ENCODE results near the gene MYH16. TPM values are rescaled to one million over a fixed set of nuclear protein-coding genes. Genes with fewer than 3 reads are reported as not detected.
"Not testable (repeated sequence)": the region's sequence is repeated elsewhere in the genome, so short reads cannot be mapped to it uniquely, and the experiment has no call there.

The MYH16 gene
- total RNA-seq, 1 experiment from 2014 or later = not detected

DNA sequence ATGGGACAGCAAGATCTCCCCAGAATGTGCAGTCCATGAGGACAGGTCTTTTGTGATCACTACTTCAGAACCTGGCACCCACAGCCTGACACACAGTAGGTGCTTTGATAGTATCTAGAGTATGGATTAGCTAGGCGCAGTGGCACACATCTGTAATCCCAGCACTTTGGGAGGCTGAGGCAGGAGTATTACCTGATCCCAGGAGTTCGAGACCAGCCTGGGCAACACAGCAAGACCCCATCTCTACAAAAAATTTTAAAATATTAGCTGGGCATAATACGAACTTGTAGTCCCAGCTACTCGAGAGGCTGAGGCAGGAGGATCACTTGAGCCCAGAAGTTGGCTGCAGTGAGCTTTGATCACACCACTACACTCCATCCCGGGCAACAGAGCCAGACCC is 79.6 kb downstream of the MYH16 start:
- H3K4me3 Mint-ChIP-seq (ENCODE audit: unreplicated experiment) = no peak overlapping the region
- TF ChIP-seq, protein P1, sequence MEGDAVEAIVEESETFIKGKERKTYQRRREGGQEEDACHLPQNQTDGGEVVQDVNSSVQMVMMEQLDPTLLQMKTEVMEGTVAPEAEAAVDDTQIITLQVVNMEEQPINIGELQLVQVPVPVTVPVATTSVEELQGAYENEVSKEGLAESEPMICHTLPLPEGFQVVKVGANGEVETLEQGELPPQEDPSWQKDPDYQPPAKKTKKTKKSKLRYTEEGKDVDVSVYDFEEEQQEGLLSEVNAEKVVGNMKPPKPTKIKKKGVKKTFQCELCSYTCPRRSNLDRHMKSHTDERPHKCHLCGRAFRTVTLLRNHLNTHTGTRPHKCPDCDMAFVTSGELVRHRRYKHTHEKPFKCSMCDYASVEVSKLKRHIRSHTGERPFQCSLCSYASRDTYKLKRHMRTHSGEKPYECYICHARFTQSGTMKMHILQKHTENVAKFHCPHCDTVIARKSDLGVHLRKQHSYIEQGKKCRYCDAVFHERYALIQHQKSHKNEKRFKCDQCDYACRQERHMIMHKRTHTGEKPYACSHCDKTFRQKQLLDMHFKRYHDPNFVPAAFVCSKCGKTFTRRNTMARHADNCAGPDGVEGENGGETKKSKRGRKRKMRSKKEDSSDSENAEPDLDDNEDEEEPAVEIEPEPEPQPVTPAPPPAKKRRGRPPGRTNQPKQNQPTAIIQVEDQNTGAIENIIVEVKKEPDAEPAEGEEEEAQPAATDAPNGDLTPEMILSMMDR (IDR thresholded peaks at IDR 0.05; ENCODE audit: insufficient read depth in 1 of 2, low read depth in 1 of 2, low read length in 1 of 2, severe bottlenecking in 1 of 2, unreplicated experiment in 1 of 2) = no peak
- H3K27me3 ChIP-seq (replicated peaks; ENCODE audit: control insufficient read depth, insufficient read depth, low read length) = no peaks in the 10 kb centered on the region

DNA sequence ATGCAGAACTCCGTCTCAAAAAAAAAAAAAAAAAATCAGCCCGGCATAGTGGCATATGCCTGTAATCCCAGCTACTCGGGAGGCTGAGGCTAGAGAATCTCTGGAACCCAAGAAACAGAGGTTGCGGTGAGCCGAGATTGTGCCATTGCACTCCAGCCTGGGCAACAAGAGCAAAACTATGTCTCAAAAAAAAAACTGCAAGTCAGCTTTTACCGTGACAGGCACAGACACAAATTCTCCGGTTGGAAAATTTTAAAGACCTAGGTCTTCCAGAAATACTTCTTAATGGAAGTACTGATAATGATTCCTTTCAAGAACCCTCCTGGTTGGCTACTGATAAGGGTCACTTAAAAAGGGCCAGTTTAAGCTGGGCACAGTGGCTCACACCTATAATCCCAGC is 82.5 kb downstream of the MYH16 start:
- Histone ChIP-seq H3K9me3 (no peaks in the 10 kb centered on the region), H3K4me1 (no peaks in the 10 kb centered on the region), H3K4me3 (ENCODE audit: low read depth, low read length) (no peak overlapping the region), H3K27me3 (replicated peaks; ENCODE audit: control insufficient read depth, insufficient read depth, low read length) (no peaks in the 10 kb centered on the region), H3K36me3 (ENCODE audit: control insufficient read depth, insufficient read depth, low read length) (peaks cover 7% of the 10 kb centered on the region; the same call in 1 of the 2 replicates)
- TF ChIP-seq, protein P1 (IDR thresholded peaks at IDR 0.05; ENCODE audit: insufficient read depth in 1 of 2, low read depth in 1 of 2, low read length in 1 of 2, severe bottlenecking in 1 of 2, unreplicated experiment in 1 of 2) = no peak
- no peaks in the 10 kb centered on the region for H3K9me3 Mint-ChIP-seq (ENCODE audit: unreplicated experiment)
- BruUV-seq (replicated peaks) = TSS peak; percentile 18
- peaks cover 90% of the 10 kb centered on the region for H3K36me3 Mint-ChIP-seq (ENCODE audit: insufficient read depth, unreplicated experiment)
- no peaks in the 10 kb centered on the region for H3K27me3 Mint-ChIP-seq (ENCODE audit: insufficient read depth, unreplicated experiment)
- POLR2A ChIA-PET = no interaction called here
- no peaks in the 10 kb centered on the region for H3K4me1 Mint-ChIP-seq (ENCODE audit: low read depth, unreplicated experiment)
- H3K4me3 Mint-ChIP-seq (ENCODE audit: unreplicated experiment) = no peak overlapping the region
- no peak for DNase-seq
- intact Hi-C loops (cut with micrococcal nuclease; ENCODE audit: unreplicated experiment) = no loop called here
- CTCF ChIA-PET = no interaction called here
- H3K27ac Mint-ChIP-seq (ENCODE audit: unreplicated experiment) = no peak overlapping the region

More for the DNA sequence above, 79.6 kb downstream of the MYH16 start:
- Mint-ChIP-seq H3K27me3 (ENCODE audit: insufficient read depth, unreplicated experiment) (no peaks in the 10 kb centered on the region), H3K27ac (ENCODE audit: unreplicated experiment) (no peak overlapping the region), H3K36me3 (ENCODE audit: insufficient read depth, unreplicated experiment) (peaks cover 92% of the 10 kb centered on the region), H3K9me3 (ENCODE audit: unreplicated experiment) (no peaks in the 10 kb centered on the region), H3K4me1 (ENCODE audit: low read depth, unreplicated experiment) (no peaks in the 10 kb centered on the region)
- no peaks in the 10 kb centered on the region for H3K9me3 ChIP-seq
- intact Hi-C loops (cut with micrococcal nuclease; ENCODE audit: unreplicated experiment) = no loop called here
- ChIA-PET POLR2A (no interaction called here), CTCF (no interaction called here)
- no TSS peak for BruUV-seq (replicated peaks)
- DNase-seq = no peak
- peaks cover 2% of the 10 kb centered on the region; the same call in 1 of the 2 replicates for H3K36me3 ChIP-seq (ENCODE audit: control insufficient read depth, insufficient read depth, low read length)
- no peak overlapping the region for H3K4me3 ChIP-seq (ENCODE audit: low read depth, low read length)
- H3K4me1 ChIP-seq = no peaks in the 10 kb centered on the region

DNA sequence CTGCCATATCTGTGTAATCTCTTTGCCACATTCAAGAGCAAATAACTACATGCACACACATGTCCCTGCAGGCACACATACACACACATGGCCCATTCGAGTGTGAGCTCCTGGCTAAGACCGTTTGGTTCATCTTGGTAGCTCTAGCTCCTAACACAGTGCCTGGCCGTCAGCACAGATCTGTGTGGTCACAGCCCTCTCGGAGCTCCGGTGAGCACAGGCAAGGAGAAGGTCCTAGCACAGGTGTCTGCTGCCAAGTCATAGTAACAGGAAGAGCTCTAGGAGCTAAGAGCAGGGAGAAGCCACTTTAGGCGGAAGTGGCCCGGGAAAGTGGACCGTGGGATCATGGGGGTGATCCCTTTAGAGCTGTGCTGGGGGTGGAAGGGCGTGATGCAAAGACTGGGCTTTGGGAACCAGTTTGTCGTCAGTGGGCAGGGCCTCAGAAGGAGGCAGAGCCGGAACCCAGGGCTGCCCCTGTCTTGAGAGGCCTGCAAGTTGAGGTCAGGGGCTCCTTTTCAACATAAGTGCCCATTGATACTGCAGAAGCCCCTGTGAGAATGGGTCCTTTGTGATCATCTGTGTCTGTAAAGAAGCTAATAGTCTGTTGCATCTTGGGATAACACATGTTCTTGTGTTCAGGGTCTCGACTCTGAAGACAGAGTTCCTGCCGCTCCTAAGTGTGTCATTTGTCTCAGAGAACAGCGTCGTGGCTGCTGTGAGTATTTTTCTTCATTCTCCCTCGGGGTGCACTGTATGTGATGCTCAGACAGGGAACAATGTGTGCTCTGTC is 85.3 kb downstream of the MYH16 start:
- Mint-ChIP-seq H3K4me3 (ENCODE audit: unreplicated experiment) (no peak overlapping the region), H3K9me3 (ENCODE audit: unreplicated experiment) (no peaks in the 10 kb centered on the region), H3K27ac (ENCODE audit: unreplicated experiment) (no peak overlapping the region), H3K4me1 (ENCODE audit: low read depth, unreplicated experiment) (no peaks in the 10 kb centered on the region), H3K27me3 (ENCODE audit: insufficient read depth, unreplicated experiment) (no peaks in the 10 kb centered on the region), H3K36me3 (ENCODE audit: insufficient read depth, unreplicated experiment) (peaks cover 89% of the 10 kb centered on the region)
- H3K9me3 ChIP-seq = no peaks in the 10 kb centered on the region
- TF ChIP-seq, protein P1 (IDR thresholded peaks at IDR 0.05; ENCODE audit: insufficient read depth in 1 of 2, low read depth in 1 of 2, low read length in 1 of 2, severe bottlenecking in 1 of 2, unreplicated experiment in 1 of 2) = no peak
- POLR2A ChIA-PET = no interaction called here
- CTCF ChIA-PET = no interaction called here
- peaks cover 5% of the 10 kb centered on the region; the same call in 1 of the 2 replicates for H3K36me3 ChIP-seq (ENCODE audit: control insufficient read depth, insufficient read depth, low read length)
- no peaks in the 10 kb centered on the region for H3K4me1 ChIP-seq
- H3K27me3 ChIP-seq (replicated peaks; ENCODE audit: control insufficient read depth, insufficient read depth, low read length) = no peaks in the 10 kb centered on the region
- intact Hi-C loops (cut with micrococcal nuclease; ENCODE audit: unreplicated experiment) = no loop called here
- H3K4me3 ChIP-seq (ENCODE audit: low read depth, low read length) = no peak overlapping the region
- BruUV-seq (replicated peaks) = no TSS peak
- DNase-seq = no peak

DNA sequence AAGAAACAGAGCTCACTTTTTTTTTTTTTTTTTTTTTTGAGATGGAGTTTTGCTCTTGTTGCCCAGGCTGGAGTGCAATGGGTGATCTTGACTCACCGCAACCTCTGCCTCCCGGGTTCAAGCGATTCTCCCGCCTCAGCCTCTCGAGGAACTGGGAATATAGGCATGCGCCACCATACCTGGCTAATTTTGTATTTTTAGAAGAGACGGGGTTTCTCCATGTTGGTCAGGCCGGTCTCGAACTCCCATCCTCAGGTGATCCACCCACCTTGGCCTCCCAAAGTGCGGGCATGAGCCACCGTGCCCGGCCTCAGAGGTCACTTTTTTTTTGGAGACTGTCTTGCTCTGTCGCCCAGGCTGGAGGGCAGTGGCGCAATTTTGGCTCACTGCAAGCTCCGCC is 85.9 kb downstream of the MYH16 start:
- POLR2A ChIA-PET; H3K4me3 ChIP-seq (ENCODE audit: low read depth, low read length); H3K27me3 Mint-ChIP-seq (ENCODE audit: insufficient read depth, unreplicated experiment); H3K36me3 ChIP-seq (ENCODE audit: control insufficient read depth, insufficient read depth, low read length); BruUV-seq (replicated peaks); H3K4me1 ChIP-seq; H3K27me3 ChIP-seq (replicated peaks; ENCODE audit: control insufficient read depth, insufficient read depth, low read length); H3K9me3 ChIP-seq; H3K4me3 Mint-ChIP-seq (ENCODE audit: unreplicated experiment); H3K4me1 Mint-ChIP-seq (ENCODE audit: low read depth, unreplicated experiment); DNase-seq; CTCF ChIA-PET; H3K27ac Mint-ChIP-seq (ENCODE audit: unreplicated experiment); intact Hi-C loops (cut with micrococcal nuclease; ENCODE audit: unreplicated experiment); H3K9me3 Mint-ChIP-seq (ENCODE audit: unreplicated experiment): not testable (repeated sequence)
- peaks cover 92% of the 10 kb centered on the region for H3K36me3 Mint-ChIP-seq (ENCODE audit: insufficient read depth, unreplicated experiment)
